Islet of Langerhans (tissue), 1 donor: ENCODE results near the gene ATN1.
"Not testable (repeated sequence)": the region's sequence is repeated elsewhere in the genome, so short reads cannot be mapped to it uniquely, and the experiment has no call there.

ENCODE experiments used
- FAIRE-seq: peaks from one replicate; lab custom pipeline; 2011; peaks lifted over from hg19 to GRCh38; lab: Jason Lieb, UNC

Gene ATN1

GRCh38 chr12:6927379-6928021 lies at the start of gene ATN1:
TSS of gene ATN1 (plus strand) at chr12:6927959. CDS start at chr12:6934002, 6,043 bp downstream.
- FAIRE-seq = no peak

DNA sequence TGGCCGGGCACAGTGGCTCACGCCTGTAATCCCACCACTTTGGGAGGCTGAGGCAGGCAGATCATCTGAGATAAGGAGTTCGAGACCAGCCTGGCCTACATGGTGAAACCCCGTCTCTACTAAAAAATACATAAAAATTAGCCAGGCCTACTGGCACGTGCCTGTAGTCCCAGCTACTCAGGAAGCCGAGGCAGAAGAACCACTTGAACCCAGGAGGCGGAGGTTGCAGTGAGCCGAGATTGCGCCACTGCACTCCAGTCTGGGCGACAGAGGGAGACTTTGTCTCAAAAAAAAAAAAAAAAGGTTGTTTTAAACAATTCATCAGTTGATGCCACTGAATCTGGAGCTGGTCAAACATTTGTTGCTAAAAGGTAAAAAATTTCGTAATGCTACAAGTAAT lies 47.9 kb upstream of the ATN1 start:
- not testable (repeated sequence) for FAIRE-seq

DNA sequence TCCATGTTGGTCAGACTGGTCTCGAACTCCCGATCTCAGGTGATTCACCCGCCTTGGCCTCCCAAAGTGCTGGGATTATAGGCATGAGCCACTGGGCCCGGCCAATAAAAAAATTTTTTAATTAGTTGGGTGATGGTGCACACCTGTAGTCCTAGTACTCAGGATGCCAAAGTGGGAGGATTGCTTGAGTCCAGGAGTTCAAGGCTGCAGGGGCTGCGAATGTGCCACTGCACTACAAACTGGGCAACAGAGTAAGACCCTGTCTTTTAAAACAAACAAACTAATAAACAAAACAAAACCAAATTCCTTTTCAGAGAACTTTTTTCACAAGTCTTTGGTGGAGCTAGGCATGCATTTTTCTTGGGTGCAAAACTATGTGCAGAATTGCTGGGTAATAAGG lies 44.5 kb upstream of the ATN1 start:
- FAIRE-seq = no peak

DNA sequence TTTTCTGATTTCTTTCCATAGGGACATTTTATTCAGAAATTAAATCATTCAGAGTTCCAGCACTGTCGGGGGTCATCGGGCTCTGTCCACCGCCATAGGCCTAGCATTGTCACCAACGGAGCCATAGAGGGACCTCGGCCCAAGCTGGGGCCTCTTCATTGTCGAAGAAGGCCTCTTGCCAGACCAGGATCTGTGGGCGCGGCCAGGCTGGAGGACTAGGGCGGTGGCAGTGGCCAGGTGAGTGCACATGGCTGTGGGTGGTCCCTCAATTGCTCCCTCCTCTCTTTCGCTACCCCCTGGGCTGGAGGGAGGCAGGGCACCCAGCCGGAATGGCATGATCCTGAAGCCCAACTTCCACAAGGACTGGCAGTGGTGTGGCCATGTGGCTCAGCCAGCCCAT lies 44.1 kb upstream of the ATN1 start:
- no peak for FAIRE-seq

GRCh38 chr12:6884539-6884938 lies 43.2 kb upstream of the ATN1 start:
- no peak for FAIRE-seq

GRCh38 chr12:6886206-6886999 lies 41.4 kb upstream of the ATN1 start:
- FAIRE-seq = not testable (repeated sequence)

DNA sequence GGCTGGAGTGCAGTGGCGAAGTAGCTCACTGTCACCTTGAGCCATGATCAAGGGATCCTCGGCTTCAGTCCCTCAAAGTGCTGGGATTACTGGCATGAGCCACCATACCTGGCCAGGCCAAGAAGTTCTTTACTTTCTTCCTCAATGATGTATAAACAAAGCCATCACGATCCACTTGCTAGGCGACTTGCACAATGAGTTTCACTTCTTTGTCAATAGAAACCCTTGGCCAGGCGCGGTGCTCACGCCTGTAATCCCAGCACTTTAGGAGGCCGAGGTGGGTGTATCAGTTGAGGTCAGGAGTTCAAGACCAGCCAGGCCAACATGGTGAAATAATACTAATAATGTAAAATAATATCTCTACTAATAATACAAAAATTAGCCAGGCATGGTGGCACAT lies 40.3 kb upstream of the ATN1 start:
- no peak for FAIRE-seq

DNA sequence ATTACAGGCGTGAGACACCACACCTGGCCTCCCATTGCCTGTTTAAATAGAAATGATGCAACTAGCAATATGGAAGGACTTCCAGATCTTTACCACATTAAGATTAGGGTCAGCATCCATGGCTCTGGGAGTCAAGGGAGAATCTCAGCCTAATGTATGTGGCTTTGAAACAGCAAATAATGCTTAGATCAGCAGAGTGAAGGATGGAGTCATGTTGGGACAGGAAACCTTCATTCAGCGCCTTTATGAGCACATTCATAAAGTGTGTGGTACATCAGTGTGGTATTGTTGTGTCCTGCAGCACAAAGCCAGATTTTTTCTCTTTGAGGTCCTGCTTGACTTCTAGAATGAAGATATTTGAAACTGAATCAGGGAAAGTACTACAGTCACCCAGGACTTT lies 39.4 kb upstream of the ATN1 start:
- no peak for FAIRE-seq

DNA sequence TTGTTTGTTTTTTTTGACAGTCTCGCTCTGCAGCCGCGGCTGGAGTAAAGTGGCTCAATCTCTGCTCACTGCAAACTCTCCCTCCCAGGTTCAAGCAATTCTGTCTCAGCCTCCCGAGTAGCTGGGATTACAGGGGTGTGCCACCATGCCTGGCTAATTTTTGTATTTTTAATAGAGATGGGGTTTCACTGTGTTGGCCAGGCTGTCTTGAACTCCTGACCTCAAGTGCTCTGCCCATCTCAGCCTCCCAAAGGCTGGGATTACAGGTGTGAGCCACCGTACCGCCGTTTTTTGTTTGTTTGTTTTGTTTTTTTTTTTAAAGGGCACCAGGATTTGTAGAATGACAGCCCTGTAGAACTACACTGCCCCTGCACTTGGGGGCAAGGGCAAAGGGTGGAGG lies 39.0 kb upstream of the ATN1 start:
- FAIRE-seq = not testable (repeated sequence)

GRCh38 chr12:6889775-6890573 lies 37.8 kb upstream of the ATN1 start:
- not testable (repeated sequence) for FAIRE-seq

DNA sequence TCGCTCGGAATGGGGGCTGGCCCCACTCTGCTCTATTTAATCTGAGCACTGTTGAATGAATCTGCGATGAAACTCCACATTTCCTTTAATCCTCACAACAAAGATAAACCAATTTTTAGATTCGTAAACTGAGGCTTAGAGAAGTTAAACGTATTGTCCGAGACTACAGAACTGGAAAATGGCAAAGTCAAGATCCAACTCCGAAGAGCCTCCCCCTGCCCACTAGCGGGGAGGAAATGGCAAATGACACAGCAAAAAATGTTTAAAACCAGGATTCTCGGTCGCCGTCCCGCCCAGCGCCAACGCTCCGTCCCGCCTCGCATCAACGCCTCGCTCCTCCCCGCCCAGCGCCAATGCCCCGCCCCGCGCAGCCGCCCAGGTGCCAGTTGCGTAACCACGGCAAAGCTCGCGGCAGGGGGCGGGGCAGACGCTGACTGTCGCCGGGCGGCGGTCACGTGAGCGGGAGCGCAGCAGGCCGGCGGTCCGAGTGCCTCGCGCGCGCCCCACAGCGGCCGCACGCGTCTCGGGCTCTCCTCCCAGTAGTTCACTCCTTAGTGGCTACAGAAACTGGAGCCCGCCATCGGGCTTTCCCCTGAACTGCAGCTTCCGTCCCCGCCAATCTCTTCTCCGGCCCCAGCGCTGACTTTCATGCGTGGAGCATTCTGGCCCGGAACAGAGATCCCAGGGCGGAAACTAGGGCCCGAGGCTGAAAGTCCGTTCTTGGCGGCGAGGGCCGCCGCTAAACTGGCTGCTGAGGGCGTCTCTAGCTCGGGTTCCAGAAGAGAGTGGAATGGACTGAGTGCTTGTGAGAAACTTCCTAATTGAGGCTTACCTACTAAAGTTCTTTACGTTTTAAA lies 36.7 kb upstream of the ATN1 start:
- FAIRE-seq = no peak

DNA sequence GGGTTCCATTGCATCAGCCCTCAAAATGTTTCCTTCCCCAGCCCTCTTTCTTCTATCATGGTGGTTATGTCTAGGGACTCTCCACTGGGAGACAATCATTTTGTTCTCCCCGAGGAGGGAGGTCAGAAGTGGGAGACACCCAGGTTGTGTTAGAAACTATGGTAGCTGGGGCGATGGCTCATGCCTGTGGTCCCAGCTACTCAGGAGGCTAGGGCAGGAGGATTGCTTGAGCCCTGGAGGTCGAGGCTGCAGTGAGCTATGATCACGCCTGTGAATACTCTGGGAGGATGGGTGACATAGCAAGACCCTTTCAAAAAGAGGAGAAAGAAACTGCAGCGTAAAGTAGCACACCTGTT lies 36.1 kb upstream of the ATN1 start:
- no peak for FAIRE-seq

- not testable (repeated sequence) for FAIRE-seq
Measured at GRCh38 chr12:6892683-6893082, 35.1 kb upstream of the ATN1 start.

GRCh38 chr12:6894321-6894720 lies 33.4 kb upstream of the ATN1 start:
- FAIRE-seq = no peak

GRCh38 chr12:6896846-6897435 lies 30.8 kb upstream of the ATN1 start:
- FAIRE-seq = no peak

- FAIRE-seq = no peak
Measured at GRCh38 chr12:6899427-6899826, 28.3 kb upstream of the ATN1 start.

GRCh38 chr12:6899837-6900519 lies 27.8 kb upstream of the ATN1 start:
- FAIRE-seq = no peak

DNA sequence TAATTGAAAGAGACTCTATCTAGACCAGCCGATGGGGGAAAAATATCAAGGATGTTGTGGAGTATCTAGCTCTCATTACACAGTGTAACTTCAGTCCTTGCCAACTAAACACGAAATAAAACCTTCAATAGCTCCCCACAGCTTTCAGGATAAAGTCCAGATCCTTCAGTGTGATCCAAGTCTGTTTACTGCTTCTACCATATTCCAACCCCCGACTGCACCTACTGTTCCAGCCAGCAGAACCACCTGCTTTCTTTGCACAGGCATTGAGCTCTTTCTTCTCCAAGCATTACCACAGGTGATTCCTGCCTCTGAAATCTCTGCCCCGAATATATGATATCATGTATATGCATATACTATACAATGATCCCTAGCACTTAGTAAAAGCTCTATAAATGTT lies 25.3 kb upstream of the ATN1 start:
- FAIRE-seq = no peak

GRCh38 chr12:6903722-6904121 lies 24.0 kb upstream of the ATN1 start:
- FAIRE-seq = no peak

GRCh38 chr12:6904280-6905276 lies 23.2 kb upstream of the ATN1 start, which contains the start of gene LRRC23:
TSS of gene LRRC23 (plus strand) at chr12:6904822. CDS start at chr12:6905634, 812 bp downstream.
- FAIRE-seq = peak; percentile 98
